K562 (cell line): ENCODE measurements around the gene REEP3. TPM values are rescaled to one million over a fixed set of nuclear protein-coding genes. Genes with fewer than 3 reads are reported as not detected.

Experiments used
- ATF1 ChIP-seq, 2 experiments: fragments of 450-650 bp in 1 of 2; IDR thresholded peaks; 2 replicates each; pipeline ENCODE4 v1.6.1; 2016; ENCODE audit warnings: missing compliant biosample characterization in 1 of 2, missing genetic modification characterization in 1 of 2
- CC2D1A ChIP-seq: fragments of 450-650 bp; IDR thresholded peaks from 2 replicates; pipeline ENCODE4 v1.6.1; 2017; ENCODE audit warnings: mild to moderate bottlenecking
- CCNT2 ChIP-seq: IDR thresholded peaks from 2 replicates; pipeline ENCODE4 v1.6.1; 2011; ENCODE audit warnings: borderline replicate concordance, low read depth, mild to moderate bottlenecking, moderate library complexity, mixed read lengths, low read length; ENCODE audit not compliant: insufficient read length; ENCODE audit errors: extremely low read depth
- CREM ChIP-seq: IDR thresholded peaks from 2 replicates; pipeline ENCODE4 v1.6.1; 2014; ENCODE audit warnings: antibody characterized with exemption, low read depth
- ESRRB ChIP-seq: fragments of 250-450 bp; sonication (Bioruptor Pico); IDR thresholded peaks from 2 replicates; pipeline ENCODE4 v1.5.0; 2020; ENCODE audit warnings: mild to moderate bottlenecking, moderate library complexity, borderline replicate concordance
- GATA2 ChIP-seq: sonication (generic); formaldehyde crosslinking; IDR thresholded peaks from 2 replicates; pipeline ENCODE4 v1.4.0; 2020; ENCODE audit warnings: mild to moderate bottlenecking, missing genetic modification reagents
- HDGF ChIP-seq: fragments of 450-650 bp; IDR thresholded peaks from 2 replicates; pipeline ENCODE4 v1.6.1; 2016
- LCOR ChIP-seq: sonication (generic); formaldehyde crosslinking; IDR thresholded peaks from 2 replicates; pipeline ENCODE4 v1.8.0; 2022; ENCODE audit warnings: mild to moderate bottlenecking, missing genetic modification reagents
- MYC ChIP-seq, 2 experiments: fragments of 250-450 bp in 1 of 2; sonication (Bioruptor Pico) in 1 of 2; IDR thresholded peaks; 2 replicates each; pipeline versions ENCODE4 v1.5.1 to v1.6.1; 2012 to 2021; ENCODE audit warnings: low read depth in 2 of 2, borderline replicate concordance in 1 of 2, improper control_type of control experiment in 1 of 2, low read length in 1 of 2, mild to moderate bottlenecking in 1 of 2, moderate library complexity in 1 of 2
- NCOA1 ChIP-seq: fragments of 450-650 bp; IDR thresholded peaks from 2 replicates; pipeline ENCODE4 v1.6.1; 2016; ENCODE audit warnings: low read depth
- PHF21A ChIP-seq: fragments of 450-650 bp; IDR thresholded peaks from 2 replicates; pipeline ENCODE4 v1.6.1; 2017; ENCODE audit warnings: low read depth, borderline replicate concordance
- RBM15 ChIP-seq: fragments of 200-400 bp; formaldehyde crosslinking; IDR thresholded peaks from 2 replicates; pipeline ENCODE4 v1.6.1; 2018; ENCODE audit warnings: mild to moderate bottlenecking, low read length, moderate library complexity; ENCODE audit not compliant: insufficient read depth
- SIX5 ChIP-seq, 2 experiments: IDR thresholded peaks; 2 replicates each; pipeline ENCODE4 v1.6.1; 2011; ENCODE audit warnings: low read length in 2 of 2, borderline replicate concordance in 1 of 2, low read depth in 1 of 2, mild to moderate bottlenecking in 1 of 2, moderate library complexity in 1 of 2; ENCODE audit not compliant: insufficient read depth in 1 of 2
- SREBF2 ChIP-seq: sonication (generic); formaldehyde crosslinking; IDR thresholded peaks from 2 replicates; pipeline ENCODE4 v1.4.0; 2020; ENCODE audit warnings: mild to moderate bottlenecking, missing genetic modification reagents
- ZBTB17 ChIP-seq: fragments of 450-650 bp; formaldehyde crosslinking; IDR thresholded peaks from 2 replicates; pipeline ENCODE4 v1.4.0; 2020; ENCODE audit warnings: mild to moderate bottlenecking
- ZKSCAN3 ChIP-seq: fragments of 250-450 bp; sonication (Bioruptor Pico); IDR thresholded peaks from 2 replicates; pipeline ENCODE4 v1.4.0; 2020
- ZNF124 ChIP-seq: sonication (generic); formaldehyde crosslinking; IDR thresholded peaks from 2 replicates; pipeline ENCODE4 v1.8.1; 2022; ENCODE audit warnings: missing genetic modification reagents
- ZNF24 ChIP-seq: fragments of 450-650 bp; IDR thresholded peaks from 2 replicates; pipeline ENCODE4 v1.6.1; 2016
- ZNF347 ChIP-seq: fragments of 450-650 bp; formaldehyde crosslinking; IDR thresholded peaks from 2 replicates; pipeline ENCODE4 v1.4.0; 2020; ENCODE audit warnings: low read depth, mild to moderate bottlenecking, moderate library complexity
- ZNF507 ChIP-seq: conservative IDR thresholded peaks from 2 replicates; pipeline ENCODE4 v1.6.1; 2017; ENCODE audit warnings: missing genetic modification characterization, missing compliant biosample characterization
- polyA plus RNA-seq, 8 experiments: library from polyadenylated mRNA; depleted of rRNA in 4 of 8; stranded (reverse) in 5 of 8; unstranded in 3 of 8; fragments of >200 nt; fragmentation: Nextera tagmentation in 2 of 8; fragmentation: Illumina TruSeq in 1 of 8; extraction: Ambion mirVana in 2 of 8; extraction: Trizol in 1 of 8; gene quantifications; 2 replicates each; pipeline versions ENCODE4 v1.2.1 to v1.2.3, GENCODE V29; 2011 to 2014; ENCODE audit warnings: inconsistent platforms in 1 of 8, missing spikeins in 1 of 8
- total RNA-seq, 7 experiments: library from RNA; depleted of rRNA in 6 of 7; stranded (reverse); fragments of >200 nt in 6 of 7; fragmentation: Illumina TruSeq in 2 of 7; extraction: Trizol in 2 of 7; gene quantifications; 2 replicates each; pipeline versions ENCODE4 v1.2.1 to v1.2.3, GENCODE V29; 2011 to 2021; ENCODE audit warnings: low replicate concordance in 1 of 7
- TF ChIP-seq, protein P1 (sequence below): fragments of 450-650 bp; formaldehyde crosslinking; IDR thresholded peaks from 2 replicates; pipeline ENCODE4 v1.4.0; 2020; ENCODE audit warnings: mild to moderate bottlenecking
- TF ChIP-seq, protein P2 (sequence below): fragments of 250-450 bp; sonication (Bioruptor Pico); IDR thresholded peaks from 2 replicates; pipeline ENCODE4 v1.5.0; 2021; ENCODE audit warnings: mild to moderate bottlenecking, borderline replicate concordance
- TF ChIP-seq, protein P3 (sequence below): fragments of 200-800 bp; sonication (Bioruptor generic); IDR thresholded peaks from 2 replicates; pipeline ENCODE4 v1.6.1; 2017; ENCODE audit warnings: missing genetic modification characterization, missing compliant biosample characterization

The REEP3 gene
- total and polyA plus RNA-seq, 9 of the 15 experiments (the other 6 are each of a cell fraction or from before 2014, with no cell fraction given) = 3.4 to 13.4 (median 9.2) TPM

DNA sequence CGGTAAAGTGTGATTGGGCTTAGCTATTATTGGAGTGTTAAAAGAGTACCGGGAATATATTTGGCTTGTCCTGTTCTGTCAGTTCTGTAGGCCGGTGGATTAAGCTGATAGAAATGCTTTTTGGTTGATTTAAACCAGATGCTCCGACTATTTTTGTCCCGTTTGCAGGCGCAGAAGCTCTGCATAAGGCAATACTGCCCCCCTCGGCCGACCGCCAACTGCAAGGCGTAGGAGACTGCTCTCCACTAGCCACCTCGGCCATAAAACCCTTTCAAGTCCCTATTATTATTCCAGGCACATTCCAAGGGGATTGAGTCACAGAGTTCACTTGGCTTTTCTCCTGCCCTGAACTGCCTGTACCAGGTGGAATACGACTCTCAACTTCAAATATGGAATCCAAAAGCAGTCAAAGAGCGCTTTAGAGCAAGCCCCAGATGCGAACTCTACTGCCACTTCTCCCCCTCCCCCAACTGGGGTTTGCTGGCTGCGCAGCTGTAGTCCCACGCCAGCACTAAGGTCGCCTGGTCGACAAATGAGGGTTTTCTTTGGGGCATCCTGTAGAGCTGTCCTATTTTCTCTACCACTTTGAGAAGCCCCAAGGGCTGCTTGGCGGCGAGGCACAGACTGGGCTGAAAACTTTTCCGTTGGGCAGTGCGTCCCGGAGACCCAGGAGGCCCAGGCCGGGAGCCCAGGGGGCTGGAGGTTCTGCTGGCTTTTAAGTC is 108.3 kb downstream of the REEP3 start (continued):
- TF ChIP-seq ESRRB (CRISPR knock-in tag) = no peak
- TF ChIP-seq, protein P1, sequence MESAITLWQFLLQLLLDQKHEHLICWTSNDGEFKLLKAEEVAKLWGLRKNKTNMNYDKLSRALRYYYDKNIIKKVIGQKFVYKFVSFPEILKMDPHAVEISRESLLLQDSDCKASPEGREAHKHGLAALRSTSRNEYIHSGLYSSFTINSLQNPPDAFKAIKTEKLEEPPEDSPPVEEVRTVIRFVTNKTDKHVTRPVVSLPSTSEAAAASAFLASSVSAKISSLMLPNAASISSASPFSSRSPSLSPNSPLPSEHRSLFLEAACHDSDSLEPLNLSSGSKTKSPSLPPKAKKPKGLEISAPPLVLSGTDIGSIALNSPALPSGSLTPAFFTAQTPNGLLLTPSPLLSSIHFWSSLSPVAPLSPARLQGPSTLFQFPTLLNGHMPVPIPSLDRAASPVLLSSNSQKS (CRISPR knock-in tag) = no peak
- peak; percentile 63; the same call in 1 of the 2 replicates for TF ChIP-seq ZNF24
- TF ChIP-seq ZNF507 (tag) = no peak
- TF ChIP-seq GATA2 (CRISPR knock-in tag) = no peak
- no peak for TF ChIP-seq ATF1 (CRISPR knock-in tag; IDR thresholded peaks at IDR 0.05)
- TF ChIP-seq ATF1 (tag; IDR thresholded peaks at IDR 0.05) = peak; percentile 65
- TF ChIP-seq RBM15 = no peak
- TF ChIP-seq SIX5 (IDR thresholded peaks at IDR 0.05; ENCODE audit: borderline replicate concordance in 1 of 2, insufficient read depth in 1 of 2, low read depth in 1 of 2, low read length in 2 of 2) = no peak
- peak; percentile 70 for TF ChIP-seq ZBTB17 (CRISPR knock-in tag)
- TF ChIP-seq LCOR (CRISPR knock-in tag) = peak; percentile 64; the same call in 1 of the 2 replicates
- TF ChIP-seq, protein P2, sequence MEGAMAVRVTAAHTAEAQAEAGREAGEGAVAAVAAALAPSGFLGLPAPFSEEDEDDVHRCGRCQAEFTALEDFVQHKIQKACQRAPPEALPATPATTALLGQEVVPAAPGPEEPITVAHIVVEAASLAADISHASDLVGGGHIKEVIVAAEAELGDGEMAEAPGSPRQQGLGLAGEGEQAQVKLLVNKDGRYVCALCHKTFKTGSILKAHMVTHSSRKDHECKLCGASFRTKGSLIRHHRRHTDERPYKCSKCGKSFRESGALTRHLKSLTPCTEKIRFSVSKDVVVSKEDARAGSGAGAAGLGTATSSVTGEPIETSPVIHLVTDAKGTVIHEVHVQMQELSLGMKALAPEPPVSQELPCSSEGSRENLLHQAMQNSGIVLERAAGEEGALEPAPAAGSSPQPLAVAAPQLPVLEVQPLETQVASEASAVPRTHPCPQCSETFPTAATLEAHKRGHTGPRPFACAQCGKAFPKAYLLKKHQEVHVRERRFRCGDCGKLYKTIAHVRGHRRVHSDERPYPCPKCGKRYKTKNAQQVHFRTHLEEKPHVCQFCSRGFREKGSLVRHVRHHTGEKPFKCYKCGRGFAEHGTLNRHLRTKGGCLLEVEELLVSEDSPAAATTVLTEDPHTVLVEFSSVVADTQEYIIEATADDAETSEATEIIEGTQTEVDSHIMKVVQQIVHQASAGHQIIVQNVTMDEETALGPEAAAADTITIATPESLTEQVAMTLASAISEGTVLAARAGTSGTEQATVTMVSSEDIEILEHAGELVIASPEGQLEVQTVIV = no peak
- no peak for TF ChIP-seq ZNF124 (CRISPR knock-in tag)
- no peak for TF ChIP-seq SREBF2 (CRISPR knock-in tag)
- TF ChIP-seq HDGF = no peak
- no peak; the same call in none of the 2 replicates for TF ChIP-seq MYC (IDR thresholded peaks at IDR 0.05; ENCODE audit: low read depth, low read length)
- peak; percentile 74; the same call in 1 of the 2 replicates for TF ChIP-seq MYC (CRISPR knock-in tag; IDR thresholded peaks at IDR 0.05; ENCODE audit: borderline replicate concordance, low read depth)
- TF ChIP-seq CC2D1A = peak; percentile 82
- 0 out of 2 replicates have a peak, but pooled peaks have one; percentile 13 for TF ChIP-seq NCOA1
- peak; percentile 54; the same call in 1 of the 2 replicates for TF ChIP-seq CREM
- TF ChIP-seq ZKSCAN3 (CRISPR knock-in tag) = no peak
- no peak for TF ChIP-seq ZNF347 (CRISPR knock-in tag)
- no peak for TF ChIP-seq CCNT2
- TF ChIP-seq, protein P3, sequence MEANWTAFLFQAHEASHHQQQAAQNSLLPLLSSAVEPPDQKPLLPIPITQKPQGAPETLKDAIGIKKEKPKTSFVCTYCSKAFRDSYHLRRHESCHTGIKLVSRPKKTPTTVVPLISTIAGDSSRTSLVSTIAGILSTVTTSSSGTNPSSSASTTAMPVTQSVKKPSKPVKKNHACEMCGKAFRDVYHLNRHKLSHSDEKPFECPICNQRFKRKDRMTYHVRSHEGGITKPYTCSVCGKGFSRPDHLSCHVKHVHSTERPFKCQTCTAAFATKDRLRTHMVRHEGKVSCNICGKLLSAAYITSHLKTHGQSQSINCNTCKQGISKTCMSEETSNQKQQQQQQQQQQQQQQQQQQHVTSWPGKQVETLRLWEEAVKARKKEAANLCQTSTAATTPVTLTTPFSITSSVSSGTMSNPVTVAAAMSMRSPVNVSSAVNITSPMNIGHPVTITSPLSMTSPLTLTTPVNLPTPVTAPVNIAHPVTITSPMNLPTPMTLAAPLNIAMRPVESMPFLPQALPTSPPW = no peak
- peak; percentile 53; the same call in 1 of the 2 replicates for TF ChIP-seq PHF21A
